Measurements from ENCODE around the gene ITPK1.

DNA sequence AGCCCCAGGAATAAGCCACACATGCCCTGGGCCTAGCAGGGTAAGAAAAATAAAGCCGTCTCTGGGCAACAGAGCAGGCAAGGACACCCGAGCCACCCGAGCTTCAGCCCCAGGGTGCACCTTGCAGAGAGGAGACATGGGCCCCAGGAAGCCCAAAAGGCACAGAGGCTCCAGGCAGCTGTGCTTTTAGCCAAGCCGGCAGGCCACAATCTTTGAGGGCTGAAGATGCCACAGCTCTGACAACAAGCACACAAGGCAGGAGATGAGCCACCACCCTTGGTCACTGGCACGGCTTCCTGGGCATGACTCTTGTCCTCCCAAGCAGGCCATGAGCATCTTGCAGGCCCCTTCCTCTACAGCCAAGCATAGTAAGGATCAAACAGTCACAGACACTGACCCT is 86.3 kb downstream of the ITPK1 start:
- TF ChIP-seq, protein P1, sequence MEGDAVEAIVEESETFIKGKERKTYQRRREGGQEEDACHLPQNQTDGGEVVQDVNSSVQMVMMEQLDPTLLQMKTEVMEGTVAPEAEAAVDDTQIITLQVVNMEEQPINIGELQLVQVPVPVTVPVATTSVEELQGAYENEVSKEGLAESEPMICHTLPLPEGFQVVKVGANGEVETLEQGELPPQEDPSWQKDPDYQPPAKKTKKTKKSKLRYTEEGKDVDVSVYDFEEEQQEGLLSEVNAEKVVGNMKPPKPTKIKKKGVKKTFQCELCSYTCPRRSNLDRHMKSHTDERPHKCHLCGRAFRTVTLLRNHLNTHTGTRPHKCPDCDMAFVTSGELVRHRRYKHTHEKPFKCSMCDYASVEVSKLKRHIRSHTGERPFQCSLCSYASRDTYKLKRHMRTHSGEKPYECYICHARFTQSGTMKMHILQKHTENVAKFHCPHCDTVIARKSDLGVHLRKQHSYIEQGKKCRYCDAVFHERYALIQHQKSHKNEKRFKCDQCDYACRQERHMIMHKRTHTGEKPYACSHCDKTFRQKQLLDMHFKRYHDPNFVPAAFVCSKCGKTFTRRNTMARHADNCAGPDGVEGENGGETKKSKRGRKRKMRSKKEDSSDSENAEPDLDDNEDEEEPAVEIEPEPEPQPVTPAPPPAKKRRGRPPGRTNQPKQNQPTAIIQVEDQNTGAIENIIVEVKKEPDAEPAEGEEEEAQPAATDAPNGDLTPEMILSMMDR (IDR thresholded peaks at IDR 0.05), result no peak
- TF ChIP-seq POLR2A (IDR thresholded peaks at IDR 0.05), result no peak
